Measurements from ENCODE around the gene GNAL. TPM values are rescaled to one million over a fixed set of nuclear protein-coding genes. Genes with fewer than 3 reads are reported as not detected.
A peak's percentile ranks its signal among the peaks of the same experiment; 100 is the strongest.
"Not testable (repeated sequence)": the region's sequence is repeated elsewhere in the genome, so short reads cannot be mapped to it uniquely, and the experiment has no call there.

Gene GNAL
- total RNA-seq, 6 experiments from 2014 or later = 0.09 to 0.21 (median 0.17) TPM

DNA sequence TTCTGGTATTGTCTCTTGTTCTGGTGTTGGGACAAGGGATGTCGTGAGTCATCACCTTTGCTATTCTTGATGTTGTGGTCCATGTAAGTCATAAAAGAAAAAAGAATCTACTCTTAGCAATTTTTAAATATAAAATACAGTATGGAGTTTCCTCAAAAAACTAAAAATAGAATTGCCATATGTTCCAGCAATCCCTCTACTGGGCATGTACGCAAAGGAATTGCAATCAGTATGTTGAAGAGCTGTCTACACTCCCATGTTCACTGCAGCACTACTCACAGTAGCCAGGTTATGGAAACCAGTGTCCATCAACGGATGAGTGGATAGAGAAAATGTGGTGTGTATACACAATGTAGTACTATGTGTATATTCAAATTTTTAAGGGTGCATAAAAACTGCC lies 10.9 kb upstream of the GNAL start:
- H3K27ac Mint-ChIP-seq = no peak overlapping the region
- no peaks in the 10 kb centered on the region for H3K4me1 Mint-ChIP-seq (ENCODE audit: low read depth)
- TF ChIP-seq, protein P1, sequence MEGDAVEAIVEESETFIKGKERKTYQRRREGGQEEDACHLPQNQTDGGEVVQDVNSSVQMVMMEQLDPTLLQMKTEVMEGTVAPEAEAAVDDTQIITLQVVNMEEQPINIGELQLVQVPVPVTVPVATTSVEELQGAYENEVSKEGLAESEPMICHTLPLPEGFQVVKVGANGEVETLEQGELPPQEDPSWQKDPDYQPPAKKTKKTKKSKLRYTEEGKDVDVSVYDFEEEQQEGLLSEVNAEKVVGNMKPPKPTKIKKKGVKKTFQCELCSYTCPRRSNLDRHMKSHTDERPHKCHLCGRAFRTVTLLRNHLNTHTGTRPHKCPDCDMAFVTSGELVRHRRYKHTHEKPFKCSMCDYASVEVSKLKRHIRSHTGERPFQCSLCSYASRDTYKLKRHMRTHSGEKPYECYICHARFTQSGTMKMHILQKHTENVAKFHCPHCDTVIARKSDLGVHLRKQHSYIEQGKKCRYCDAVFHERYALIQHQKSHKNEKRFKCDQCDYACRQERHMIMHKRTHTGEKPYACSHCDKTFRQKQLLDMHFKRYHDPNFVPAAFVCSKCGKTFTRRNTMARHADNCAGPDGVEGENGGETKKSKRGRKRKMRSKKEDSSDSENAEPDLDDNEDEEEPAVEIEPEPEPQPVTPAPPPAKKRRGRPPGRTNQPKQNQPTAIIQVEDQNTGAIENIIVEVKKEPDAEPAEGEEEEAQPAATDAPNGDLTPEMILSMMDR (IDR thresholded peaks at IDR 0.05) = no peak
- no peak for DNase-seq
- no peaks in the 10 kb centered on the region for H3K36me3 Mint-ChIP-seq (ENCODE audit: low read depth)
- no peak overlapping the region for H3K4me3 Mint-ChIP-seq
- H3K9me3 Mint-ChIP-seq = no peaks in the 10 kb centered on the region; the same call in 1 of the 2 replicates
- H3K27me3 Mint-ChIP-seq (ENCODE audit: insufficient read depth) = peaks cover 10% of the 10 kb centered on the region

DNA sequence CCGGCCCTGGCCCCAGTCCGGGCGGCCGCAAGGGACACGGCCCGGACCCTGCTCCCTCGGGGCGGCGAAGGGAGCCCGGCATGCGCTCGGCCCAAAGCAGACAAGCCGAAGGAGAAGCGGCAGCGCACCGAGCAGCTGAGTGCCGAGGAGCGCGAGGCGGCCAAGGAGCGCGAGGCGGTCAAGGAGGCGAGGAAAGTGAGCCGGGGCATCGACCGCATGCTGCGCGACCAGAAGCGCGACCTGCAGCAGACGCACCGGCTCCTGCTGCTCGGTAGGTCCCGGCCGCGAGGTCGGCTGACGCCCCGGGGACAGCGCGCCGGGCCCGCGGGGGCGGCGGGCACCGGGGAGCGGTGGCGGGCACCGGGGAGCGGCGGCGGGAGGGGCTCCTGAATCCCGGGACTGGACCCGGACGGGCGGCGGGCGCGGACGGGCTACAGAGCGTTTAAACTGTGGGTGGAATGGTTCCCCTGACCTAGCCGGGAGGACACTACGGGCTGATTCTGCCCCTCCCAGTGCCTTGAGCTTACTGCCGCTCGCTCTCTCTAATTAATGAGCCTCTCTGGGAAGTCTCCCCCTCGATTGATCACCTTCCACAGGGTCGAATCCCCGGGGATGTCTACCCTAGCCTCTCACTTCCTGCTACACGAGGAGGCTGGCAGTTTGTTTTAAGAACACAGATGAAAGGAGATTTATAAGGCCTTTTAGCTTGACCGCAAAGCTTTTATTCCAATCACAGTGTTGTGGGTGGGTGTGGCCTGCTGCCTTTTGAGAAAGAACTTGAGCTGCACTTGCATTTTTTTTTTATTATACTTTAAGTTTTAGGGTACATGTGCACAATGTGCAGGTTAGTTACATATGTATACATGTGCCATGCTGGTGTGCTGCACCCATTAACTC lies 853 bp downstream of the GNAL start:
- no peaks in the 10 kb centered on the region for H3K9me3 Mint-ChIP-seq
- no peaks in the 10 kb centered on the region for H3K36me3 Mint-ChIP-seq (ENCODE audit: low read depth)
- peak; percentile 12 for DNase-seq
- H3K4me1 Mint-ChIP-seq (ENCODE audit: low read depth) = peaks cover 6% of the 10 kb centered on the region; the same call in 1 of the 2 replicates
- no peak overlapping the region for H3K27ac Mint-ChIP-seq
- H3K4me3 Mint-ChIP-seq = peak overlapping the region; percentile 36; the same call in 1 of the 2 replicates
- TF ChIP-seq, protein P1 (IDR thresholded peaks at IDR 0.05) = no peak
- H3K27me3 Mint-ChIP-seq (ENCODE audit: insufficient read depth) = peaks cover 20% of the 10 kb centered on the region

DNA sequence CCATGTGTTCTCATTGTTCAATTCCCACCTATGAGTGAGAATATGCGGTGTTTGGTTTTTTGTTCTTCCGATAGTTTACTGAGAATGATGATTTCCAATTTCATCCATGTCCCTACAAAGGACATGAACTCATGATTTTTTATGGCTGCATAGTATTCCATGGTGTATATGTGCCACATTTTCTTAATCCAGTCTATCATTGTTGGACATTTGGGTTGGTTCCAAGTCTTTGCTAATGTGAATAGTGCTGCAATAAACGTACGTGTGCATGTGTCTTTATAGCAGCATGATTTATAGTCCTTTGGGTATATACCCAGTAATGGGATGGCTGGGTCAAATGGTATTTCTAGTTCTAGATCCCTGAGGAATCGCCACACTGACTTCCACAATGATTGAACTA lies 1.6 kb downstream of the GNAL start:
- not testable (repeated sequence) for H3K4me1 Mint-ChIP-seq (ENCODE audit: low read depth); H3K9me3 Mint-ChIP-seq; DNase-seq; H3K36me3 Mint-ChIP-seq (ENCODE audit: low read depth); H3K4me3 Mint-ChIP-seq; H3K27ac Mint-ChIP-seq
- H3K27me3 Mint-ChIP-seq (ENCODE audit: insufficient read depth) = peaks cover 24% of the 10 kb centered on the region

DNA sequence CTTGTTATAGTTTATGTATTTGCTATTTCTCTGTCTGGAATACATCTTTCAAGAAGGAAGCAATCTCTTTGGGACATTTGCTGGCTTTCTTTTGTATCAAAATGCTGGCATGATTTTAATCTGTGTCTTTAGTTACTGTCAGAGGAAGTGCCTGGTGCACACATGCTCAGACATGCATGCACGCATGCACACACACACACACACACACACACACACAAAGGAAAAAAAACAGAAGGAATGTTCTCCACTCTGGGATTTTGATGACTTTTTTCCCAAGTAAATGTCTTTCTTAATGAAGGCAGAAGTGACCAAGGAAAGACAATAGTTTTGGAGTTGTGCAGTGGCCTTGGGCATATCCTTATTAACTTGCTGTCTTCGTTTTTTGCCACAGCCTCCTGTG lies 6.7 kb downstream of the GNAL start:
- H3K4me3 Mint-ChIP-seq = no peak overlapping the region
- TF ChIP-seq, protein P1 (IDR thresholded peaks at IDR 0.05) = no peak
- no peak overlapping the region for H3K27ac Mint-ChIP-seq
- DNase-seq = no peak
- peaks cover 31% of the 10 kb centered on the region for H3K27me3 Mint-ChIP-seq (ENCODE audit: insufficient read depth)
- H3K4me1 Mint-ChIP-seq (ENCODE audit: low read depth) = no peaks in the 10 kb centered on the region
- no peaks in the 10 kb centered on the region for H3K36me3 Mint-ChIP-seq (ENCODE audit: low read depth)
- no peaks in the 10 kb centered on the region for H3K9me3 Mint-ChIP-seq

DNA sequence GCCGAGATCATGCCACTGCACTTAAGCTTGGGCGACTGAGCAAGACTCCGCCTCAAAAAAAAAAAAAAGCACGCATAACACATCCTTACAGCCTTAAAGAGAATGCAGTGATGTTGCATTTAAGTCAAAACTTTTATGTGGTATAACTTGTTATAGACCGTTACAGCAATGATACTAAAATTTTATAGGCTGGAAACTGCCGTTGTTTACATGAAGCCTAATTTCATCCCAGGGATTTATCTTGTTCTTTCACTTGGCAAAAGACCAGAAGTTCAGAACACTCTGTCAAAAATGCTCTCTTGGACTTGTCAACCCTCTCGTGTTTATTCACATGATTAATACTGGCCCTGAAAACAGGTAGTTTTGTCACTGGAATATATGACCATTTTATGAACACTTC lies 7.4 kb downstream of the GNAL start:
- TF ChIP-seq, protein P1 (IDR thresholded peaks at IDR 0.05) = no peak
- Mint-ChIP-seq H3K36me3 (ENCODE audit: low read depth) (no peaks in the 10 kb centered on the region), H3K27ac (no peak overlapping the region), H3K9me3 (no peaks in the 10 kb centered on the region), H3K4me1 (ENCODE audit: low read depth) (no peaks in the 10 kb centered on the region), H3K27me3 (ENCODE audit: insufficient read depth) (peaks cover 33% of the 10 kb centered on the region), H3K4me3 (no peak overlapping the region)
- no peak for DNase-seq

DNA sequence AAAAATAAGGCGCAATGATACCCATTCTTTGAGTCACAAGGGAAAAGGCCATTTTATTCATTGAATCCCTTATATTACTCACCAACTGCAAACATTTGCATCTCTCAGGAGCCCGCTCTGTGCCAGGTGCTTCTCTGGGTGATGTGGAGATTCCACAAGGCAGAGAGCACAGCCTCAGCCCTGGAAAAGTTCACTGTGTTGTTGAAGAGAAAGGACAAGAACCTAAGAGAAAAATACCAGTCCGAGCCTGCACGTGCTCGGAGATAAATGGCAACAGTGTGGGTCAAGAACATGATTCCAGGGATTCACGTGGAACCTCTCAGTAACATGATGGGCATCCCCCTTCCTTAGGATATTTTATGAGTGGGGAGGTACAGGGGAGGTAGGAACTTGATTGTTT lies 11.8 kb downstream of the GNAL start:
- H3K36me3 Mint-ChIP-seq (ENCODE audit: low read depth) = no peaks in the 10 kb centered on the region
- no peaks in the 10 kb centered on the region for H3K9me3 Mint-ChIP-seq
- no peak for DNase-seq
- H3K27me3 Mint-ChIP-seq (ENCODE audit: insufficient read depth) = peaks cover 22% of the 10 kb centered on the region
- H3K4me3 Mint-ChIP-seq = no peak overlapping the region
- H3K4me1 Mint-ChIP-seq (ENCODE audit: low read depth) = no peaks in the 10 kb centered on the region
- no peak overlapping the region for H3K27ac Mint-ChIP-seq
- TF ChIP-seq, protein P1 (IDR thresholded peaks at IDR 0.05) = no peak
